IMR-90 (cell line): ENCODE data around the gene DNAJB8. TPM values are rescaled to one million over a fixed set of nuclear protein-coding genes. Genes with fewer than 3 reads are reported as not detected.

Experiments
- CHD1 ChIP-seq: IDR thresholded peaks from 2 replicates; pipeline ENCODE4 v1.6.1; 2012; ENCODE audit warnings: low read depth, low read length, improper control_type of control experiment
- CTCF ChIP-seq: conservative IDR thresholded peaks from 2 replicates; pipeline ENCODE4 v1.5.1; 2012; ENCODE audit warnings: mild to moderate bottlenecking, low read depth, low read length, improper control_type of control experiment
- MAFK ChIP-seq: IDR thresholded peaks from 2 replicates; pipeline ENCODE4 v1.6.1; 2012; ENCODE audit warnings: low read depth, low read length, improper control_type of control experiment
- RCOR1 ChIP-seq: IDR thresholded peaks from 2 replicates; pipeline ENCODE4 v1.6.1; 2012; ENCODE audit warnings: mild to moderate bottlenecking, low read length, improper control_type of control experiment; ENCODE audit not compliant: insufficient replicate concordance
- polyA plus RNA-seq, 3 experiments: library from polyadenylated mRNA; depleted of rRNA; stranded (reverse); fragments of >200 nt; gene quantifications; 2 replicates each; pipeline ENCODE4 v1.2.3, GENCODE V29; 2012; ENCODE audit warnings: low replicate concordance in 1 of 3
- total RNA-seq: library from RNA; depleted of rRNA; stranded (reverse); fragments of >200 nt; gene quantifications from 2 replicates; pipeline ENCODE4 v1.2.3, GENCODE V29; 2012

Gene DNAJB8
- total and polyA plus RNA-seq, 2 of the 4 experiments (the other 2 are of a cell fraction): not detected

- no peak for TF ChIP-seq CTCF
- no peak for TF ChIP-seq RCOR1
- no peak for TF ChIP-seq CHD1
- no peak for TF ChIP-seq MAFK
Measured at GRCh38 chr3:128503751-128504532, 37.3 kb upstream of the DNAJB8 start (continued).
